GM23248 (cell line): ENCODE data around the gene COPB1.

ENCODE experiments used
- EZH2 ChIP-seq: fragments of 200-600 bp; sonication (generic); IDR thresholded peaks from 2 replicates; pipeline ENCODE4 v1.6.1; 2018; ENCODE audit warnings: antibody characterized with exemption, mild to moderate bottlenecking; ENCODE audit not compliant: insufficient read depth, poor library complexity, severe bottlenecking
- EZH2phosphoT487 ChIP-seq: fragments of 200-600 bp; sonication (generic); IDR thresholded peaks from 2 replicates; pipeline ENCODE4 v1.6.1; 2018; ENCODE audit warnings: antibody characterized with exemption, moderate library complexity, mild to moderate bottlenecking, low read depth; ENCODE audit not compliant: insufficient read depth

DNA sequence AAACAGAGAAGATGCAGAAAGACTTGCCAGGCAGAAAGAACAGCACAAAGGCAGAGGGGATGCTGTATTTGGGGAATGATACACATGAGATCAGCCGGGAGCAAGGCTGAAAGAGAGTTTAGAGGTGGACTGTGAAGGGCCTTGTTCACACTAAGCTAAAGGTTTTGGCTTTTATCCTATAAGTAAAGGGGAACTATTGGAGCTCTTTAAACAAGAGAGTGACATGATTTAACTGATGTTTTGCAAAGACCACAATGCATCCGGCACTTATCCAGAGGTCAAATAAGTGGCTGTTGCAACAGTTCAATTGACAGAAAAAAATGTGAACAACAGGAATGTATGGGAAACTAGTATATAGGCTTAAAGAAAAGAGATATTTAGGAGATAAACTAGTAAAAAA is 76.0 kb downstream of the COPB1 start:
- TF ChIP-seq EZH2phosphoT487: no peak
- no peak for TF ChIP-seq EZH2
